A673 (cell line): ENCODE data around the gene ACKR3.

Source experiments
- EZH2 ChIP-seq: fragments of 200-600 bp; sonication (generic); IDR thresholded peaks from 2 replicates; pipeline ENCODE4 v1.6.1; 2017; ENCODE audit warnings: borderline replicate concordance, low read depth, mild to moderate bottlenecking, mixed read lengths, antibody characterized with exemption, low read length; ENCODE audit not compliant: poor library complexity, severe bottlenecking
- TF ChIP-seq, protein P1 (sequence below): fragments of 300-800, 200-600 bp; sonication (generic); conservative IDR thresholded peaks from 2 replicates; pipeline ENCODE4 v1.5.1; 2017; ENCODE audit warnings: low read depth, mild to moderate bottlenecking, antibody characterized with exemption, low read length, moderate library complexity, mixed read lengths

DNA sequence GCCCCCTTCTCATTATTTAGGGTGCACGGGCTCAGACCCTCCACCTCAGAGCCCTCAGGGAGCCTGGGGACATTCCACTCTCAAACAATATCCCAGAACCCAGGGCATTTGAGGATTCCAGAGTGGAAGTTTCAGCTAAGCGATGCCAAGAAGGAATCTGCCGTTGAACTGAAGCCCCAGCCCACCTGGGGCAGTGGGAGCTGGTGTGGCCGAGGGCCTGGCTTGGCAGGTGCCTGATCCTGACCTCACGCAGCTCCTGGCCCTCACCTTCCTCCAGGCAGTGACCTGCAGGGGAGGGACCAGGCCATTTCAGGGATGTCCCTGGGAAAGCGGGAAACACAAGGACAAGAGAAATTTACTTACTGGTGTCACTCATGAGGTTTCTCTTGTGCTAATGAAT lies 58.2 kb downstream of the ACKR3 start:
- TF ChIP-seq, protein P1, sequence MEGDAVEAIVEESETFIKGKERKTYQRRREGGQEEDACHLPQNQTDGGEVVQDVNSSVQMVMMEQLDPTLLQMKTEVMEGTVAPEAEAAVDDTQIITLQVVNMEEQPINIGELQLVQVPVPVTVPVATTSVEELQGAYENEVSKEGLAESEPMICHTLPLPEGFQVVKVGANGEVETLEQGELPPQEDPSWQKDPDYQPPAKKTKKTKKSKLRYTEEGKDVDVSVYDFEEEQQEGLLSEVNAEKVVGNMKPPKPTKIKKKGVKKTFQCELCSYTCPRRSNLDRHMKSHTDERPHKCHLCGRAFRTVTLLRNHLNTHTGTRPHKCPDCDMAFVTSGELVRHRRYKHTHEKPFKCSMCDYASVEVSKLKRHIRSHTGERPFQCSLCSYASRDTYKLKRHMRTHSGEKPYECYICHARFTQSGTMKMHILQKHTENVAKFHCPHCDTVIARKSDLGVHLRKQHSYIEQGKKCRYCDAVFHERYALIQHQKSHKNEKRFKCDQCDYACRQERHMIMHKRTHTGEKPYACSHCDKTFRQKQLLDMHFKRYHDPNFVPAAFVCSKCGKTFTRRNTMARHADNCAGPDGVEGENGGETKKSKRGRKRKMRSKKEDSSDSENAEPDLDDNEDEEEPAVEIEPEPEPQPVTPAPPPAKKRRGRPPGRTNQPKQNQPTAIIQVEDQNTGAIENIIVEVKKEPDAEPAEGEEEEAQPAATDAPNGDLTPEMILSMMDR = no peak
- TF ChIP-seq EZH2 = no peak
